PC-3 (cell line): ENCODE results near the gene COL5A2. TPM values are rescaled to one million over a fixed set of nuclear protein-coding genes. Genes with fewer than 3 reads are reported as not detected.

Source experiments
- ATAC-seq: fragments of 200-7000 bp; cut with Tn5 transposase; 2 replicates; pipeline ENCODE4 v1.9.1; 2020; ENCODE audit warnings: mild to moderate bottlenecking, moderate library complexity
- BruUV-seq: library from RNA; stranded (reverse); fragments of 400-500 nt; replicated peaks from 2 replicates; lab custom pipeline; 2021; lab: Mats Ljungman, UMichigan
- CTCF ChIA-PET: fragments of 300-600 bp; sonication (Branson Sonifier 250); formaldehyde crosslinking; loops from one replicate; lab custom pipeline; 2022; ENCODE audit warnings: antibody characterized with exemption; lab: Charles Lee
- POLR2A ChIA-PET: fragments of 300-600 bp; sonication (Branson Sonifier 250); formaldehyde crosslinking; loops from one replicate; lab custom pipeline; 2022; ENCODE audit warnings: antibody characterized with exemption; ENCODE audit not compliant: unreplicated experiment; lab: Charles Lee
- DNase-seq: peaks from one replicate; pipeline ENCODE4 v3.0.0-alpha.2; 2015
- H2AFZ ChIP-seq: fragments of 300-600 bp; sonication (generic); 2 replicates; pipeline ENCODE4 v1.6.0; 2016; ENCODE audit warnings: antibody characterized with exemption, low read length
- H3F3A ChIP-seq: fragments of 300-600 bp; sonication (generic); one replicate; pipeline ENCODE4 v1.6.0; 2017; ENCODE audit warnings: antibody characterized with exemption, low read length, control low read depth, mild to moderate bottlenecking; ENCODE audit not compliant: unreplicated experiment
- H3K27ac ChIP-seq: fragments of 300-600 bp; sonication (generic); 2 replicates; pipeline ENCODE4 v1.5.1; 2016; ENCODE audit warnings: mild to moderate bottlenecking, low read length
- H3K27me3 ChIP-seq: fragments of 300-600 bp; sonication (generic); 2 replicates; pipeline ENCODE4 v1.6.1; 2016; ENCODE audit warnings: low read length, mixed read lengths
- H3K36me3 ChIP-seq: fragments of 300-600 bp; sonication (generic); 2 replicates; pipeline ENCODE4 v1.6.1; 2016; ENCODE audit warnings: low read depth, mixed run types, low read length, mixed read lengths
- H3K4me1 ChIP-seq: fragments of 300-600 bp; sonication (generic); 2 replicates; pipeline ENCODE4 v1.5.1; 2016; ENCODE audit warnings: low read length; ENCODE audit not compliant: insufficient read depth
- H3K4me2 ChIP-seq: fragments of 300-600 bp; sonication (generic); 2 replicates; pipeline ENCODE4 v1.6.0; 2016; ENCODE audit warnings: low read length
- H3K4me3 ChIP-seq: fragments of 300-600 bp; sonication (generic); 2 replicates; pipeline ENCODE4 v1.5.1; 2016; ENCODE audit warnings: mild to moderate bottlenecking, low read length, mixed read lengths
- H3K79me2 ChIP-seq: fragments of 300-600 bp; sonication (generic); 2 replicates; pipeline ENCODE4 v1.6.1; 2017; ENCODE audit warnings: low read length, mixed read lengths
- H3K9ac ChIP-seq: fragments of 300-600 bp; sonication (generic); 2 replicates; pipeline ENCODE4 v1.6.0; 2016; ENCODE audit warnings: mild to moderate bottlenecking, low read length
- H3K9me2 ChIP-seq: fragments of 300-600 bp; sonication (generic); replicated peaks from 2 replicates; pipeline ENCODE4 v1.6.1; 2016; ENCODE audit warnings: mixed run types, low read length, mixed read lengths
- H3K9me3 ChIP-seq: fragments of 300-600 bp; sonication (generic); 2 replicates; pipeline ENCODE4 v1.6.1; 2016; ENCODE audit warnings: low read length, mixed read lengths
- H4K20me1 ChIP-seq: fragments of 300-600 bp; sonication (generic); 2 replicates; pipeline ENCODE4 v1.6.1; 2016; ENCODE audit warnings: low read length, mixed read lengths
- CTCF ChIP-seq: fragments of 300-600 bp; sonication (generic); conservative IDR thresholded peaks from 2 replicates; pipeline ENCODE4 v1.5.1; 2017; ENCODE audit warnings: antibody characterized with exemption, low read depth, mild to moderate bottlenecking, low read length
- EZH2 ChIP-seq: fragments of 300-600 bp; sonication (generic); IDR thresholded peaks from one replicate; pipeline ENCODE4 v1.6.1; 2017; ENCODE audit warnings: antibody characterized with exemption, mild to moderate bottlenecking, low read length; ENCODE audit not compliant: unreplicated experiment
- EZH2phosphoT487 ChIP-seq: fragments of 300-600 bp; sonication (generic); IDR thresholded peaks from 2 replicates; pipeline ENCODE4 v1.6.1; 2018; ENCODE audit warnings: mild to moderate bottlenecking, antibody characterized with exemption, low read length, borderline replicate concordance
- intact Hi-C: fragments of 100-400 bp; cut with micrococcal nuclease; formaldehyde crosslinking; loops from 2 replicates; pipeline ENCODE4 v1.9.0; 2023
- total RNA-seq: library from RNA; depleted of rRNA; stranded (reverse); fragments of >200 nt; gene quantifications from 2 replicates; pipeline ENCODE4 v1.2.3, GENCODE V29; 2014

The COL5A2 gene
- total RNA-seq, 1 experiment from 2014 or later: 56.2 TPM

GRCh38 chr2:189168856-189169499 is 10.6 kb downstream of the COL5A2 start:
- Histone ChIP-seq H4K20me1 (no peaks in the 10 kb centered on the region), H2AFZ (no peak overlapping the region), H3K27me3 (no peaks in the 10 kb centered on the region), H3K4me2 (no peak overlapping the region), H3K9ac (no peak overlapping the region), H3K9me3 (no peaks in the 10 kb centered on the region), H3K27ac (no peak overlapping the region), H3K36me3 (no peaks in the 10 kb centered on the region), H3K4me1 (peaks cover 19% of the 10 kb centered on the region), H3K9me2 (no peaks in the 10 kb centered on the region), H3K79me2 (0 out of 2 replicates have a peak, but pooled peaks cover under 1% of the 10 kb centered on the region), H3F3A (no peaks in the 10 kb centered on the region), H3K4me3 (no peak overlapping the region)
- intact Hi-C loops: no loop called here
- ChIA-PET CTCF (no interaction called here), POLR2A (no interaction called here)
- no peak for TF ChIP-seq CTCF
- no peak for TF ChIP-seq EZH2phosphoT487
- no peak for TF ChIP-seq EZH2
- DNase-seq: no peak
- no TSS peak for BruUV-seq
- ATAC-seq: no peak

DNA sequence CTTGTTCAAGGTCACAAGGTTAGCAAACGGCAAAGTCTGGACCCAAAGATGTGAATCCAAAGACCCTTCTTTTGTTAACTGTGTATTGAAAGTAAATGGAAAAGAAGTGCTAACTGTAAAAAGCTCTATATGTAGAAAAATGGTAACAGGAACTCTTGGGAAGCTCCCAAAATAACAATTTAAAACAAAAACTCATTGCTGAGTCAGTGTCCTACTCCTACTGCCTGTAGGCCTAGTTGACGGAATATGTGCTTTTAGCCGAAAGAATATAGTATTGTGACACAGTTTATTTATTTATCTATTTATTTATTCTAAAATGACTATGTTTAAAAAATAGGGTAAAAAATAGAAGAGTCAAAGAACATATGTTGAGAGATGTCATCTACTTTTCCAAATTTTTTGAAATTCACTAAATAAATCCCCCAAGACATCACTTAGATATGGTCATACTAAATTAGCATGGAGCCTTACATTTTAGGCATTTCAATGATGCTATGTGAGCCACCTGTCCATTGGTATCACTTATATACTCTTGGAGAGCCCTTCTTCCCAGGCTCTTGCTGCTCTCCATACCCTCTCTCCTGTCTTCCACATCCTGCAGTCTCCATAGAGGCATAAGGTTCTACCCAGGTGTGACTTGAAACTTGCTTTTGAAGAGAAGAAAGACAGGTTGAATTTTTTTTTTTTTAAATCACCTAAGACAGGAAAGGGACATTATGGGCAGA is 13.7 kb downstream of the COL5A2 start:
- intact Hi-C loops: no loop called here
- H3K4me2 ChIP-seq: no peak overlapping the region
- POLR2A ChIA-PET: no interaction called here
- no peaks in the 10 kb centered on the region for H3K79me2 ChIP-seq
- H3K4me1 ChIP-seq: peaks cover 26% of the 10 kb centered on the region
- H3K4me3 ChIP-seq: no peak overlapping the region
- H2AFZ ChIP-seq: no peak overlapping the region
- no peaks in the 10 kb centered on the region for H3K9me2 ChIP-seq
- no peaks in the 10 kb centered on the region for H3K36me3 ChIP-seq
- no peak overlapping the region for H3K27ac ChIP-seq
- no peak overlapping the region for H3K9ac ChIP-seq
- no peaks in the 10 kb centered on the region for H4K20me1 ChIP-seq
- no peaks in the 10 kb centered on the region for H3F3A ChIP-seq
- TF ChIP-seq CTCF (no peak), EZH2phosphoT487 (no peak), EZH2 (no peak)
- H3K9me3 ChIP-seq: no peaks in the 10 kb centered on the region
- DNase-seq (no peak), ATAC-seq (no peak; the same call in 1 of the 2 replicates)
- no peaks in the 10 kb centered on the region for H3K27me3 ChIP-seq
- no TSS peak for BruUV-seq
- CTCF ChIA-PET: no interaction called here
